Lower leg skin (tissue), 3 donors: ENCODE measurements around the gene CEACAM18.

Experiments
- POLR2A ChIP-seq, 2 donors: fragments of 450-650 bp; IDR thresholded peaks; one replicate each; pipeline ENCODE4 v1.6.1; 2016 to 2017; ENCODE audit warnings: antibody characterized with exemption in 2 of 2, mild to moderate bottlenecking in 1 of 2, moderate library complexity in 1 of 2
- TF ChIP-seq, protein P1 (sequence below), 3 donors: fragments of 450-650 bp; IDR thresholded peaks; one replicate each; pipeline ENCODE4 v1.5.1; 2016; ENCODE audit warnings: antibody characterized with exemption in 3 of 3, mild to moderate bottlenecking in 3 of 3, moderate library complexity in 2 of 3

DNA sequence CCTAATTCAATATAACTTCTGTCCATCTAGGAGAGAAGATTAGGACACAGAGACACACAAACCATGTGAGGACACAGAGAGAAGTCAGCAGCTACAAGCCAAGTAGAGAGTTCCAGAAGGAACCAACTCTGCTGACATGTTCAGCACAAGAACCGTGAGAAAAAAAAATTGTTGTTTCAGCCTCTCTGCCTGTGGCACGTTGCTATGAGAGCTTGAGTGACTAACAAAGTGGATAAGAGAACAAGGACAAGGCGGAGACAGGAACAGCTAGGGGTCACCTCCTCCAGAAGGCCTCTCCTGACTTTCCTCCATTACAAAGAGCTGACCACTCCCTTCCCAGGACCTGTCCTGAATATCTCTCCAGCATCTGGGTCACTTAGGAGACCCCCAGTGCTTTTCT lies 28.9 kb downstream of the CEACAM18 start:
- TF ChIP-seq, protein P1, sequence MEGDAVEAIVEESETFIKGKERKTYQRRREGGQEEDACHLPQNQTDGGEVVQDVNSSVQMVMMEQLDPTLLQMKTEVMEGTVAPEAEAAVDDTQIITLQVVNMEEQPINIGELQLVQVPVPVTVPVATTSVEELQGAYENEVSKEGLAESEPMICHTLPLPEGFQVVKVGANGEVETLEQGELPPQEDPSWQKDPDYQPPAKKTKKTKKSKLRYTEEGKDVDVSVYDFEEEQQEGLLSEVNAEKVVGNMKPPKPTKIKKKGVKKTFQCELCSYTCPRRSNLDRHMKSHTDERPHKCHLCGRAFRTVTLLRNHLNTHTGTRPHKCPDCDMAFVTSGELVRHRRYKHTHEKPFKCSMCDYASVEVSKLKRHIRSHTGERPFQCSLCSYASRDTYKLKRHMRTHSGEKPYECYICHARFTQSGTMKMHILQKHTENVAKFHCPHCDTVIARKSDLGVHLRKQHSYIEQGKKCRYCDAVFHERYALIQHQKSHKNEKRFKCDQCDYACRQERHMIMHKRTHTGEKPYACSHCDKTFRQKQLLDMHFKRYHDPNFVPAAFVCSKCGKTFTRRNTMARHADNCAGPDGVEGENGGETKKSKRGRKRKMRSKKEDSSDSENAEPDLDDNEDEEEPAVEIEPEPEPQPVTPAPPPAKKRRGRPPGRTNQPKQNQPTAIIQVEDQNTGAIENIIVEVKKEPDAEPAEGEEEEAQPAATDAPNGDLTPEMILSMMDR (IDR thresholded peaks at IDR 0.05), result no peak
- no peak for TF ChIP-seq POLR2A (IDR thresholded peaks at IDR 0.05)
